HCT116 (cell line): Measurements from ENCODE around the gene WHRN. TPM values are rescaled to one million over a fixed set of nuclear protein-coding genes. Genes with fewer than 3 reads are reported as not detected.

Experiments used
- ATAC-seq: fragments of 200-7000 bp; cut with Tn5 transposase; 2 replicates; pipeline ENCODE4 v1.9.1; 2020; ENCODE audit warnings: mild to moderate bottlenecking, moderate library complexity
- BruUV-seq: library from RNA; stranded (reverse); fragments of 400-500 nt; replicated peaks from 2 replicates; lab custom pipeline; 2021; lab: Mats Ljungman, UMichigan
- CTCF ChIA-PET: fragments of 300-600 bp; sonication (Branson Sonifier 250); formaldehyde crosslinking; loops from one replicate; lab custom pipeline; 2021; ENCODE audit warnings: antibody characterized with exemption; lab: Charles Lee
- POLR2A ChIA-PET: fragments of 300-600, 350-600 bp; sonication (Branson Sonifier 250); formaldehyde crosslinking; loops from one replicate; lab custom pipeline; 2021; ENCODE audit warnings: antibody characterized with exemption; lab: Charles Lee
- RAD21 ChIA-PET, 2 experiments: fragments of 300-600 bp; sonication (Branson Sonifier 250); formaldehyde crosslinking; loops; one replicate each; lab custom pipeline; 2023; ENCODE audit warnings: low total read pairs in 2 of 2; ENCODE audit not compliant: uncharacterized antibody in 2 of 2, unreplicated experiment in 2 of 2, low non-redundant PET in 1 of 2; lab: Charles Lee
- DNase-seq: peaks from one replicate; pipeline ENCODE4 v3.0.0-alpha.2; 2010; ENCODE audit warnings: low read depth, low spot score
- H2AFZ ChIP-seq: fragments of 200-600 bp; shearing (Covaris generic), sonication (generic); 2 replicates; pipeline ENCODE4 v1.6.1; 2017; ENCODE audit warnings: low read depth, mixed run types, mixed read lengths, antibody characterized with exemption, low read length; ENCODE audit not compliant: poor library complexity, severe bottlenecking
- H3K27ac ChIP-seq: 2 replicates; pipeline ENCODE4 v1.5.1; 2012; ENCODE audit warnings: low read depth, low read length
- H3K27me3 ChIP-seq: fragments of 200-600 bp; sonication (generic); 2 replicates; pipeline ENCODE4 v1.6.1; 2016; ENCODE audit warnings: mixed run types, low read length, mixed read lengths; ENCODE audit not compliant: insufficient read depth
- H3K36me3 ChIP-seq, 2 experiments: fragments of 200-500 bp in 1 of 2; fragments of 200-600 bp in 1 of 2; sonication (Bioruptor generic) in 1 of 2; sonication (generic) in 1 of 2; 2 replicates each; pipeline versions ENCODE4 v1.5.1 to v1.6.1; 2014 to 2016; ENCODE audit warnings: low read length in 2 of 2, inconsistent platforms in 1 of 2, mixed read lengths in 1 of 2, mixed run types in 1 of 2; ENCODE audit not compliant: insufficient read depth in 2 of 2, control insufficient read depth in 1 of 2
- H3K4me1 ChIP-seq, 2 experiments: fragments of 200-600 bp in 1 of 2; sonication (generic) in 1 of 2; 2 replicates each; pipeline versions ENCODE4 v1.5.1 to v1.6.1; 2012 to 2017; ENCODE audit warnings: low read length in 2 of 2, inconsistent platforms in 1 of 2, mild to moderate bottlenecking in 1 of 2, mixed read lengths in 1 of 2, mixed run types in 1 of 2, moderate library complexity in 1 of 2; ENCODE audit not compliant: insufficient read depth in 2 of 2, control insufficient read depth in 1 of 2
- H3K4me2 ChIP-seq: fragments of 200-600 bp; sonication (generic); 2 replicates; pipeline ENCODE4 v1.6.1; 2017; ENCODE audit warnings: mixed run types, low read length, mixed read lengths
- H3K4me3 ChIP-seq, 2 experiments: fragments of 200-600 bp in 1 of 2; sonication (generic) in 1 of 2; replicated peaks in 1 of 2; 2 replicates each; pipeline ENCODE4 v1.5.1; 2011 to 2016; ENCODE audit warnings: low read length in 2 of 2, control low read depth in 1 of 2, low read depth in 1 of 2, mild to moderate bottlenecking in 1 of 2, mixed read lengths in 1 of 2, mixed run types in 1 of 2
- H3K79me2 ChIP-seq: fragments of 200-600 bp; sonication (generic); 2 replicates; pipeline ENCODE4 v1.6.1; 2017; ENCODE audit warnings: mild to moderate bottlenecking, mixed run types, low read length, moderate library complexity, mixed read lengths; ENCODE audit not compliant: insufficient read depth
- H3K9ac ChIP-seq: fragments of 200-600 bp; sonication (generic); 2 replicates; pipeline ENCODE4 v1.6.1; 2016; ENCODE audit warnings: low read length, mixed read lengths
- H3K9me2 ChIP-seq: fragments of 200-600 bp; sonication (generic), shearing (Covaris generic); 2 replicates; pipeline ENCODE4 v1.6.1; 2017; ENCODE audit warnings: mixed run types, mild to moderate bottlenecking, moderate library complexity; ENCODE audit not compliant: insufficient read depth
- H3K9me3 ChIP-seq, 2 experiments: fragments of 200-500 bp in 1 of 2; fragments of 200-600 bp in 1 of 2; sonication (Bioruptor generic) in 1 of 2; sonication (generic) in 1 of 2; 2 replicates each; pipeline ENCODE4 v1.6.1; 2014 to 2017; ENCODE audit warnings: low read length in 2 of 2, mixed read lengths in 2 of 2, inconsistent platforms in 1 of 2, low read depth in 1 of 2, mild to moderate bottlenecking in 1 of 2, mixed run types in 1 of 2, moderate library complexity in 1 of 2; ENCODE audit not compliant: control insufficient read depth in 1 of 2, insufficient read depth in 1 of 2
- H4K20me1 ChIP-seq: fragments of 200-600 bp; sonication (generic), shearing (Covaris generic); 2 replicates; pipeline ENCODE4 v1.6.1; 2017; ENCODE audit warnings: mixed run types, mild to moderate bottlenecking, moderate library complexity; ENCODE audit not compliant: insufficient read depth
- CBX3 ChIP-seq: IDR thresholded peaks from 2 replicates; pipeline ENCODE4 v1.6.1; 2012; ENCODE audit warnings: low read depth
- CEBPB ChIP-seq: IDR thresholded peaks from 2 replicates; pipeline ENCODE4 v1.6.1; 2012; ENCODE audit warnings: low read depth
- CTCF ChIP-seq, 3 experiments: fragments of 200-600 bp in 1 of 3; sonication (generic) in 1 of 3; IDR thresholded peaks in 2 of 3; conservative IDR thresholded peaks in 1 of 3; 2 replicates each; pipeline ENCODE4 v1.5.1; 2012 to 2017; ENCODE audit warnings: low read depth in 2 of 3, low read length in 2 of 3, antibody characterized with exemption in 1 of 3, borderline replicate concordance in 1 of 3, control low read depth in 1 of 3, mild to moderate bottlenecking in 1 of 3, mixed read lengths in 1 of 3, mixed run types in 1 of 3, moderate library complexity in 1 of 3; ENCODE audit not compliant: insufficient read depth in 1 of 3
- EZH2 ChIP-seq: fragments of 200-600 bp; sonication (generic); IDR thresholded peaks from 2 replicates; pipeline ENCODE4 v1.6.1; 2017; ENCODE audit warnings: antibody characterized with exemption, mixed run types
- EZH2phosphoT487 ChIP-seq: fragments of 200-600 bp; IDR thresholded peaks from 2 replicates; pipeline ENCODE4 v1.6.1; 2018; ENCODE audit warnings: antibody characterized with exemption, borderline replicate concordance
- FOSL1 ChIP-seq: IDR thresholded peaks from 2 replicates; pipeline ENCODE4 v1.6.1; 2012; ENCODE audit warnings: low read depth
- JUND ChIP-seq: IDR thresholded peaks from 2 replicates; pipeline ENCODE4 v1.6.1; 2012
- POLR2AphosphoS5 ChIP-seq: IDR thresholded peaks from 2 replicates; pipeline ENCODE4 v1.6.1; 2011; ENCODE audit warnings: mild to moderate bottlenecking, low read depth, low read length, moderate library complexity
- RAD21 ChIP-seq: IDR thresholded peaks from 2 replicates; pipeline ENCODE4 v1.6.1; 2012; ENCODE audit warnings: low read depth, mild to moderate bottlenecking
- SIN3A ChIP-seq: IDR thresholded peaks from 2 replicates; pipeline ENCODE4 v1.6.1; 2012; ENCODE audit warnings: low read depth
- SRF ChIP-seq: IDR thresholded peaks from 2 replicates; pipeline ENCODE4 v1.6.1; 2012; ENCODE audit warnings: low read depth
- TCF7L2 ChIP-seq: IDR thresholded peaks from 2 replicates; pipeline ENCODE4 v1.7.0; 2011; ENCODE audit warnings: borderline replicate concordance, inconsistent platforms; ENCODE audit not compliant: insufficient read depth, insufficient read length; ENCODE audit errors: extremely low read depth
- YY1 ChIP-seq: IDR thresholded peaks from 2 replicates; pipeline ENCODE4 v1.6.1; 2011; ENCODE audit warnings: low read length, low read depth, moderate library complexity, mild to moderate bottlenecking; ENCODE audit not compliant: insufficient replicate concordance; ENCODE audit errors: extremely low read depth
- ZBTB33 ChIP-seq: IDR thresholded peaks from 2 replicates; pipeline ENCODE4 v1.6.1; 2011; ENCODE audit warnings: mild to moderate bottlenecking, low read length, moderate library complexity; ENCODE audit not compliant: insufficient replicate concordance; ENCODE audit errors: extremely low read depth
- ZNF274 ChIP-seq: fragments of 200-500 bp; sonication (Bioruptor generic); IDR thresholded peaks from 2 replicates; pipeline ENCODE4 v1.6.1; 2014; ENCODE audit warnings: mild to moderate bottlenecking, low read depth, low read length, inconsistent platforms
- intact Hi-C: fragments of 100-400 bp; cut with micrococcal nuclease; formaldehyde crosslinking; loops from 2 replicates; pipeline ENCODE4 v1.10.0; 2022
- total RNA-seq: library from RNA; stranded (reverse); gene quantifications from one replicate; pipeline ENCODE4 v1.2.1, GENCODE V29; 2021; ENCODE audit not compliant: unreplicated experiment

WHRN gene
- total RNA-seq, 1 experiment from 2014 or later = 12.8 TPM

GRCh38 chr9:114418053-114418452 lies 87.2 kb downstream of the WHRN start:
- no peaks in the 10 kb centered on the region for H3K79me2 ChIP-seq
- no TSS peak for BruUV-seq
- H3K9me3 ChIP-seq = no peaks in the 10 kb centered on the region
- H3K4me1 ChIP-seq = no peaks in the 10 kb centered on the region
- no peaks in the 10 kb centered on the region for H3K36me3 ChIP-seq
- no peak overlapping the region for H3K27ac ChIP-seq
- ATAC-seq (no peak), DNase-seq (no peak)
- intact Hi-C loops = no loop called here
- no peak overlapping the region for H2AFZ ChIP-seq
- RAD21 ChIA-PET = no interaction called here
- POLR2A ChIA-PET = no interaction called here
- no peak for TF ChIP-seq CTCF (IDR thresholded peaks at IDR 0.05 in 2 of 3, conservative IDR thresholded peaks at IDR 0.05 in 1 of 3; ENCODE audit: borderline replicate concordance in 1 of 3, insufficient read depth in 1 of 3, low read depth in 2 of 3, low read length in 2 of 3)
- TF ChIP-seq EZH2 = no peak
- TF ChIP-seq YY1 = no peak
- no peak for TF ChIP-seq JUND
- TF ChIP-seq ZNF274 = no peak
- no peak for TF ChIP-seq CBX3
- no peak for TF ChIP-seq SIN3A
- TF ChIP-seq TCF7L2 = no peak
- no peak for TF ChIP-seq EZH2phosphoT487
- TF ChIP-seq, all 23 proteins: peak for 0
- Histone ChIP-seq H4K20me1 (no peaks in the 10 kb centered on the region), H3K9ac (no peak overlapping the region), H3K4me3 (no peak overlapping the region), H3K27me3 (no peaks in the 10 kb centered on the region), H3K9me2 (no peaks in the 10 kb centered on the region), H3K4me2 (no peak overlapping the region)
- CTCF ChIA-PET = no interaction called here

GRCh38 chr9:114417511-114417910 lies 87.8 kb downstream of the WHRN start:
- Histone ChIP-seq H3K4me1 (no peaks in the 10 kb centered on the region), H3K4me2 (no peak overlapping the region), H2AFZ (no peak overlapping the region), H3K9me3 (no peaks in the 10 kb centered on the region), H3K27ac (no peak overlapping the region), H3K27me3 (no peaks in the 10 kb centered on the region), H3K4me3 (no peak overlapping the region), H4K20me1 (no peaks in the 10 kb centered on the region), H3K9ac (no peak overlapping the region), H3K36me3 (no peaks in the 10 kb centered on the region), H3K9me2 (no peaks in the 10 kb centered on the region), H3K79me2 (no peaks in the 10 kb centered on the region)
- ATAC-seq (no peak), DNase-seq (no peak)
- ChIA-PET POLR2A (no interaction called here), RAD21 (no interaction called here), CTCF (no interaction called here)
- BruUV-seq = no TSS peak
- TF ChIP-seq YY1 (no peak), FOSL1 (no peak), CEBPB (no peak), SRF (no peak), RAD21 (no peak), ZNF274 (no peak), CTCF (IDR thresholded peaks at IDR 0.05 in 2 of 3, conservative IDR thresholded peaks at IDR 0.05 in 1 of 3; ENCODE audit: borderline replicate concordance in 1 of 3, insufficient read depth in 1 of 3, low read depth in 2 of 3, low read length in 2 of 3) (no peak), POLR2AphosphoS5 (no peak), EZH2 (no peak), ZBTB33 (no peak)
- intact Hi-C loops = no loop called here
